ENCODE results near the gene NECAB3. TPM values are rescaled to one million over a fixed set of nuclear protein-coding genes. Genes with fewer than 3 reads are reported as not detected.

NECAB3 gene
- total and polyA plus RNA-seq, 2 of the 13 experiments (the other 11 are each of a cell fraction or from before 2014, with no cell fraction given): 61.5 to 65.5 TPM

DNA sequence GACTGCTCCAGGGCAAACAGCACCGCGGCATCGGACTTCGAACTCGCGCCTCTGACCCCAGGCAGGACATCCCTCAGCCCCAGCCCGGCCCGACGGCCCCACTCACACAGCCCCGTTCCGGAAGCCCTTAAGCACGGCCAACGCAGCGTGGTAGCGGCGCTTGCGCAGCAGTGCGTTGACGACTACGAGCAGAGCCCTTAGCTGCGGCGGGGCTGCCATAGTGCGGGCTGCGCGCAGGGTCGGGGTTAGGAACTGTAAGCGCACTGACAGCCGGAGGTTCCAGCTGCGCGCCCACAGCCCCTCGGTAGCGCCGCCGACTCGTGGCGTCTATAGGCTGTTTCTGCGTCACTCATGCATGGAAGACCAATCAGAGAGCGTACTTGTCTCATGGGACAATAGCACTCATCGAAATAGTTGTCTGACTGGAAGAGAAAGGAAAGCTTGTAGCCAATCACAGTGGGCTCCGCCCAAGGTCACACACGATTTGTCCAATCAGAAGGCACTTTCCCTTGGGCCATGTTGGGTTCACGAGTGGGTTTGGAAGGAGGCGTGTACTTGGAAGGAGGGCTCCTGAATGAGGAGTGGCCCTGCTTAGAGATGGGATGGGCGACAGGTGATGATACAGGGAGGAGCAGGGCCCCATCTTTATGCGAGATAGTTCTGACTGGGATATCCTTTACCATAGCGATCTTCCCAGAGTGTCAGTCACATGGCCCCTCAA lies 45.9 kb upstream of the NECAB3 start, which contains the start of gene PXMP4 (continued):
- TF ChIP-seq, protein P1, sequence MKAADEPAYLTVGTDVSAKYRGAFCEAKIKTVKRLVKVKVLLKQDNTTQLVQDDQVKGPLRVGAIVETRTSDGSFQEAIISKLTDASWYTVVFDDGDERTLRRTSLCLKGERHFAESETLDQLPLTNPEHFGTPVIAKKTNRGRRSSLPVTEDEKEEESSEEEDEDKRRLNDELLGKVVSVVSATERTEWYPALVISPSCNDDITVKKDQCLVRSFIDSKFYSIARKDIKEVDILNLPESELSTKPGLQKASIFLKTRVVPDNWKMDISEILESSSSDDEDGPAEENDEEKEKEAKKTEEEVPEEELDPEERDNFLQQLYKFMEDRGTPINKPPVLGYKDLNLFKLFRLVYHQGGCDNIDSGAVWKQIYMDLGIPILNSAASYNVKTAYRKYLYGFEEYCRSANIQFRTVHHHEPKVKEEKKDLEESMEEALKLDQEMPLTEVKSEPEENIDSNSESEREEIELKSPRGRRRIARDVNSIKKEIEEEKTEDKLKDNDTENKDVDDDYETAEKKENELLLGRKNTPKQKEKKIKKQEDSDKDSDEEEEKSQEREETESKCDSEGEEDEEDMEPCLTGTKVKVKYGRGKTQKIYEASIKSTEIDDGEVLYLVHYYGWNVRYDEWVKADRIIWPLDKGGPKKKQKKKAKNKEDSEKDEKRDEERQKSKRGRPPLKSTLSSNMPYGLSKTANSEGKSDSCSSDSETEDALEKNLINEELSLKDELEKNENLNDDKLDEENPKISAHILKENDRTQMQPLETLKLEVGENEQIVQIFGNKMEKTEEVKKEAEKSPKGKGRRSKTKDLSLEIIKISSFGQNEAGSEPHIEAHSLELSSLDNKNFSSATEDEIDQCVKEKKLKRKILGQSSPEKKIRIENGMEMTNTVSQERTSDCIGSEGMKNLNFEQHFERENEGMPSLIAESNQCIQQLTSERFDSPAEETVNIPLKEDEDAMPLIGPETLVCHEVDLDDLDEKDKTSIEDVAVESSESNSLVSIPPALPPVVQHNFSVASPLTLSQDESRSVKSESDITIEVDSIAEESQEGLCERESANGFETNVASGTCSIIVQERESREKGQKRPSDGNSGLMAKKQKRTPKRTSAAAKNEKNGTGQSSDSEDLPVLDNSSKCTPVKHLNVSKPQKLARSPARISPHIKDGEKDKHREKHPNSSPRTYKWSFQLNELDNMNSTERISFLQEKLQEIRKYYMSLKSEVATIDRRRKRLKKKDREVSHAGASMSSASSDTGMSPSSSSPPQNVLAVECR (CRISPR knock-in tag; IDR thresholded peaks at IDR 0.05; ENCODE audit: borderline replicate concordance): peak; percentile 54; the same call in 1 of the 2 replicates
- TF ChIP-seq, protein P2, sequence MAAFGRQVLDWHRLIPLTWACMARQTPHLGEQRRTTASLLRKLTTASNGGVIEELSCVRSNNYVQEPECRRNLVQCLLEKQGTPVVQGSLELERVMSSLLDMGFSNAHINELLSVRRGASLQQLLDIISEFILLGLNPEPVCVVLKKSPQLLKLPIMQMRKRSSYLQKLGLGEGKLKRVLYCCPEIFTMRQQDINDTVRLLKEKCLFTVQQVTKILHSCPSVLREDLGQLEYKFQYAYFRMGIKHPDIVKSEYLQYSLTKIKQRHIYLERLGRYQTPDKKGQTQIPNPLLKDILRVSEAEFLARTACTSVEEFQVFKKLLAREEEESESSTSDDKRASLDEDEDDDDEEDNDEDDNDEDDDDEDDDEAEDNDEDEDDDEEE (CRISPR knock-in tag; IDR thresholded peaks at IDR 0.05): peak; percentile 65; the same call in 1 of the 2 replicates
- TF ChIP-seq ZMYM4 (CRISPR knock-in tag; IDR thresholded peaks at IDR 0.05): peak; percentile 29
- TF ChIP-seq, protein P3, sequence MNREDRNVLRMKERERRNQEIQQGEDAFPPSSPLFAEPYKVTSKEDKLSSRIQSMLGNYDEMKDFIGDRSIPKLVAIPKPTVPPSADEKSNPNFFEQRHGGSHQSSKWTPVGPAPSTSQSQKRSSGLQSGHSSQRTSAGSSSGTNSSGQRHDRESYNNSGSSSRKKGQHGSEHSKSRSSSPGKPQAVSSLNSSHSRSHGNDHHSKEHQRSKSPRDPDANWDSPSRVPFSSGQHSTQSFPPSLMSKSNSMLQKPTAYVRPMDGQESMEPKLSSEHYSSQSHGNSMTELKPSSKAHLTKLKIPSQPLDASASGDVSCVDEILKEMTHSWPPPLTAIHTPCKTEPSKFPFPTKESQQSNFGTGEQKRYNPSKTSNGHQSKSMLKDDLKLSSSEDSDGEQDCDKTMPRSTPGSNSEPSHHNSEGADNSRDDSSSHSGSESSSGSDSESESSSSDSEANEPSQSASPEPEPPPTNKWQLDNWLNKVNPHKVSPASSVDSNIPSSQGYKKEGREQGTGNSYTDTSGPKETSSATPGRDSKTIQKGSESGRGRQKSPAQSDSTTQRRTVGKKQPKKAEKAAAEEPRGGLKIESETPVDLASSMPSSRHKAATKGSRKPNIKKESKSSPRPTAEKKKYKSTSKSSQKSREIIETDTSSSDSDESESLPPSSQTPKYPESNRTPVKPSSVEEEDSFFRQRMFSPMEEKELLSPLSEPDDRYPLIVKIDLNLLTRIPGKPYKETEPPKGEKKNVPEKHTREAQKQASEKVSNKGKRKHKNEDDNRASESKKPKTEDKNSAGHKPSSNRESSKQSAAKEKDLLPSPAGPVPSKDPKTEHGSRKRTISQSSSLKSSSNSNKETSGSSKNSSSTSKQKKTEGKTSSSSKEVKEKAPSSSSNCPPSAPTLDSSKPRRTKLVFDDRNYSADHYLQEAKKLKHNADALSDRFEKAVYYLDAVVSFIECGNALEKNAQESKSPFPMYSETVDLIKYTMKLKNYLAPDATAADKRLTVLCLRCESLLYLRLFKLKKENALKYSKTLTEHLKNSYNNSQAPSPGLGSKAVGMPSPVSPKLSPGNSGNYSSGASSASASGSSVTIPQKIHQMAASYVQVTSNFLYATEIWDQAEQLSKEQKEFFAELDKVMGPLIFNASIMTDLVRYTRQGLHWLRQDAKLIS (CRISPR knock-in tag; IDR thresholded peaks at IDR 0.05): no peak
- TF ChIP-seq ZNF350 (CRISPR knock-in tag; IDR thresholded peaks at IDR 0.05; ENCODE audit: borderline replicate concordance, low read depth): no peak
- no peak for TF ChIP-seq REL (CRISPR knock-in tag; conservative IDR thresholded peaks at IDR 0.05)
- TF ChIP-seq NCOA5 (CRISPR knock-in tag; IDR thresholded peaks at IDR 0.05): no peak
- TF ChIP-seq, protein P4, sequence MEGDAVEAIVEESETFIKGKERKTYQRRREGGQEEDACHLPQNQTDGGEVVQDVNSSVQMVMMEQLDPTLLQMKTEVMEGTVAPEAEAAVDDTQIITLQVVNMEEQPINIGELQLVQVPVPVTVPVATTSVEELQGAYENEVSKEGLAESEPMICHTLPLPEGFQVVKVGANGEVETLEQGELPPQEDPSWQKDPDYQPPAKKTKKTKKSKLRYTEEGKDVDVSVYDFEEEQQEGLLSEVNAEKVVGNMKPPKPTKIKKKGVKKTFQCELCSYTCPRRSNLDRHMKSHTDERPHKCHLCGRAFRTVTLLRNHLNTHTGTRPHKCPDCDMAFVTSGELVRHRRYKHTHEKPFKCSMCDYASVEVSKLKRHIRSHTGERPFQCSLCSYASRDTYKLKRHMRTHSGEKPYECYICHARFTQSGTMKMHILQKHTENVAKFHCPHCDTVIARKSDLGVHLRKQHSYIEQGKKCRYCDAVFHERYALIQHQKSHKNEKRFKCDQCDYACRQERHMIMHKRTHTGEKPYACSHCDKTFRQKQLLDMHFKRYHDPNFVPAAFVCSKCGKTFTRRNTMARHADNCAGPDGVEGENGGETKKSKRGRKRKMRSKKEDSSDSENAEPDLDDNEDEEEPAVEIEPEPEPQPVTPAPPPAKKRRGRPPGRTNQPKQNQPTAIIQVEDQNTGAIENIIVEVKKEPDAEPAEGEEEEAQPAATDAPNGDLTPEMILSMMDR (CRISPR knock-in tag; IDR thresholded peaks at IDR 0.05): no peak
- TF ChIP-seq, protein P5, sequence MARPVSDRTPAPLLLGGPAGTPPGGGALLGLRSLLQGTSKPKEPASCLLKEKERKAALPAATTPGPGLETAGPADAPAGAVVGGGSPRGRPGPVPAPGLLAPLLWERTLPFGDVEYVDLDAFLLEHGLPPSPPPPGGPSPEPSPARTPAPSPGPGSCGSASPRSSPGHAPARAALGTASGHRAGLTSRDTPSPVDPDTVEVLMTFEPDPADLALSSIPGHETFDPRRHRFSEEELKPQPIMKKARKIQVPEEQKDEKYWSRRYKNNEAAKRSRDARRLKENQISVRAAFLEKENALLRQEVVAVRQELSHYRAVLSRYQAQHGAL (CRISPR knock-in tag; IDR thresholded peaks at IDR 0.05; ENCODE audit: not compliant biosample characterization): no peak
- no peak for TF ChIP-seq ZNF570 (CRISPR knock-in tag; IDR thresholded peaks at IDR 0.05; ENCODE audit: borderline replicate concordance)
- TF ChIP-seq, protein P6, sequence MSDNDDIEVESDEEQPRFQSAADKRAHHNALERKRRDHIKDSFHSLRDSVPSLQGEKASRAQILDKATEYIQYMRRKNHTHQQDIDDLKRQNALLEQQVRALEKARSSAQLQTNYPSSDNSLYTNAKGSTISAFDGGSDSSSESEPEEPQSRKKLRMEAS (IDR thresholded peaks at IDR 0.05): no peak
- no peak for TF ChIP-seq RBAK (CRISPR knock-in tag; IDR thresholded peaks at IDR 0.05)
- no peak for TF ChIP-seq TOE1 (CRISPR knock-in tag; IDR thresholded peaks at IDR 0.05)
- TF ChIP-seq ZMYM3 (CRISPR knock-in tag; IDR thresholded peaks at IDR 0.05): no peak; the same call in 1 of the 2 replicates
- no peak for TF ChIP-seq MLLT10 (CRISPR knock-in tag; IDR thresholded peaks at IDR 0.05)
- TF ChIP-seq SIX4 (CRISPR knock-in tag; IDR thresholded peaks at IDR 0.05): no peak
